ENCODE results near the gene LTV1. TPM values are rescaled to one million over a fixed set of nuclear protein-coding genes. Genes with fewer than 3 reads are reported as not detected.
"Not testable (repeated sequence)": the region's sequence is repeated elsewhere in the genome, so short reads cannot be mapped to it uniquely, and the experiment has no call there.

Gene LTV1
- total RNA-seq, 5 donors from 2014 or later (not counting 1 experiment from before 2014, with no cell fraction given) = 16.6 to 22.1 (median 20.3) TPM

DNA sequence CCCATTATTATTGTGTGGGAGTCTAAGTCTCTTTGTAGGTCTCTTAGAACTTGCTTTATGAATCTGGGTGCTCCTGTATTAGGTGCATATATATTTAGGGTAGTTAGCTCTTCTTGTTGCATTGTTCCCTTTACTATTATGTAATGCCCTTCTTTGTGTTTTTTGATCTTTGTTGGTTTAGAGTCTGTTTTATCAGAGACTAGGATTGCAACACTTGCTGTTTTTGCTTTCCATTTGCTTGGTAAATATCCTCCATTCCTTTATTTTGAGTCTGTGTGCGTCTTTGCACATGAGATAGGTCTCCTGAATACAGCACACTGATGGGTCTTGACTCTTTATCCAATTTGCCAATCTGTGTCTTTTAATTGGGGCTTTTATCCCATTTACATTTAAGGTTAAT lies 11.9 kb downstream of the LTV1 start:
- DNase-seq; H3K27me3 ChIP-seq (replicated peaks in 1 of 2; ENCODE audit: control insufficient read depth in 2 of 2, extremely low read depth in 1 of 2, insufficient read depth in 2 of 2, low read length in 1 of 2); H3K9me3 Mint-ChIP-seq; ATAC-seq (replicated peaks in 1 of 4); H3K4me1 ChIP-seq (ENCODE audit: control insufficient read depth in 1 of 2, extremely low read depth in 1 of 2, insufficient read depth in 2 of 2, low read length in 2 of 2); H3K27ac Mint-ChIP-seq; CTCF ChIA-PET; H3K4me3 ChIP-seq (ENCODE audit: control insufficient read depth in 1 of 2, extremely low read depth in 1 of 2, low read length in 1 of 2); H3K4me3 Mint-ChIP-seq; H3K9me3 ChIP-seq; H3K27ac ChIP-seq (ENCODE audit: low read length); H3K27me3 Mint-ChIP-seq; POLR2A ChIA-PET: not testable (repeated sequence)
- Mint-ChIP-seq H3K4me1 (peaks cover 34 to 50% (median 37%) of the 10 kb centered on the region in 3 donors), H3K36me3 (peaks cover 97% of the 10 kb centered on the region)
- no CpG with 5 or more reads among the region's 1 CpG for WGBS (ENCODE audit: insufficient coverage)
- H3K36me3 ChIP-seq (ENCODE audit: control insufficient read depth in 2 of 2, extremely low read depth in 1 of 2, insufficient read depth in 1 of 2, low read length in 1 of 2) = peaks cover 0 to 57% of the 10 kb centered on the region in 2 donors

DNA sequence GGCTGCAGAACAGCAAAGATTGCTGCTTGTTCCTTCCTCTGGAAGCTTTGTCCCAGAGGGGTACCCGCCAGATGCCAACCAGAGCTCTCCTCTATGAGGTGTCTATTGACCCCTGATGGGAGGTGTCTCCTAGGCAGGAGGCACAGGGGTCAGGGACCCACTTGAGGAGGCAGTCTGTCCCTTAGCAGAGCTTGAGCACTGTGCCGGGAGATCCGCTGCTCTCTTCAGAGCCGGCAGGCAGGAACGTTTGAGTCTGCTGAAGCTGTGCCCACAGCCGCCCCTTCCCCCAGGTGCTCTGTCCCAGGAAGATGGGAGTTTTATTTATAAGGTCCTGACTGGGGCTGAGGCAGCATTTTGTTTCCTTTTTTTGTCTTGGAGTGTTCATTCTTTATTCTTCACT lies 13.6 kb downstream of the LTV1 start:
- H3K36me3 Mint-ChIP-seq = peaks cover 92% of the 10 kb centered on the region
- H3K9me3 Mint-ChIP-seq; H3K27me3 Mint-ChIP-seq; H3K4me1 ChIP-seq (ENCODE audit: control insufficient read depth in 1 of 2, extremely low read depth in 1 of 2, insufficient read depth in 2 of 2, low read length in 2 of 2); H3K27ac ChIP-seq (ENCODE audit: low read length); H3K9me3 ChIP-seq; POLR2A ChIA-PET; H3K27ac Mint-ChIP-seq; H3K4me3 ChIP-seq (ENCODE audit: control insufficient read depth in 1 of 2, extremely low read depth in 1 of 2, low read length in 1 of 2); DNase-seq; ATAC-seq (replicated peaks in 1 of 4); H3K27me3 ChIP-seq (replicated peaks in 1 of 2; ENCODE audit: control insufficient read depth in 2 of 2, extremely low read depth in 1 of 2, insufficient read depth in 2 of 2, low read length in 1 of 2); H3K4me3 Mint-ChIP-seq; CTCF ChIA-PET: not testable (repeated sequence)
- WGBS (ENCODE audit: insufficient coverage) = 88% methylated on average over 1 of the region's 6 CpGs
- H3K4me1 Mint-ChIP-seq = peaks cover 31 to 45% (median 35%) of the 10 kb centered on the region in 3 donors
- peaks cover 0 to 58% of the 10 kb centered on the region in 2 donors for H3K36me3 ChIP-seq (ENCODE audit: control insufficient read depth in 2 of 2, extremely low read depth in 1 of 2, insufficient read depth in 1 of 2, low read length in 1 of 2)

DNA sequence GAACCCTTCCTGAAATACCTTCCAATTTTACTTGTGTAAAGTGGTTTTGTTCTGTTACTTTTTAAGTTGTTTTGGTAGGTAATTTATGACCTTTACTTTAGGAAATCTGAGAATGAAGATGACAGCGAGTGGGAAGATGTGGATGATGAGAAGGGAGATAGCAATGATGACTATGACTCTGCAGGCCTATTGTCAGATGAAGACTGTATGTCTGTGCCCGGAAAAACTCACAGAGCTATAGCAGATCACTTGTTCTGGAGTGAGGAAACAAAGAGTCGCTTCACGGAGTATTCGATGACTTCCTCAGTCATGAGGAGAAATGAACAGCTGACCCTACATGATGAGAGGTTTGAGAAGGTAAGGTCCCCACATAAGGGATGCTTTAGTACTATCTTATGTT lies 14.5 kb downstream of the LTV1 start:
- Mint-ChIP-seq H3K36me3 (peaks cover 88% of the 10 kb centered on the region), H3K9me3 (peaks cover 2 to 7% (median 5%) of the 10 kb centered on the region in 3 donors), H3K4me3 (no peak overlapping the region), H3K27ac (no peak overlapping the region), H3K27me3 (no peaks in the 10 kb centered on the region), H3K4me1 (peaks cover 24 to 36% (median 26%) of the 10 kb centered on the region in 3 donors)
- H3K9me3 ChIP-seq = peaks cover 4% of the 10 kb centered on the region
- POLR2A ChIA-PET = interaction anchor here in 1 of 2 donors (0.5 kb wide), 1 partner anchor 74 kb away, joined by 3 read pairs; no protein-coding TSS in a partner anchor
- no peak for DNase-seq
- H3K27me3 ChIP-seq (replicated peaks in 1 of 2; ENCODE audit: control insufficient read depth in 2 of 2, extremely low read depth in 1 of 2, insufficient read depth in 2 of 2, low read length in 1 of 2) = no peaks in the 10 kb centered on the region
- CTCF ChIA-PET = no interaction called here
- ATAC-seq (replicated peaks in 1 of 4) = no peak
- 71% methylated on average over 1 of the region's 5 CpGs for WGBS (ENCODE audit: insufficient coverage)
- H3K4me3 ChIP-seq (ENCODE audit: control insufficient read depth in 1 of 2, extremely low read depth in 1 of 2, low read length in 1 of 2) = no peak overlapping the region
- H3K27ac ChIP-seq (ENCODE audit: low read length) = no peak overlapping the region
- H3K4me1 ChIP-seq (ENCODE audit: control insufficient read depth in 1 of 2, extremely low read depth in 1 of 2, insufficient read depth in 2 of 2, low read length in 2 of 2) = no peaks in the 10 kb centered on the region
- peaks cover 3 to 63% of the 10 kb centered on the region in 2 donors for H3K36me3 ChIP-seq (ENCODE audit: control insufficient read depth in 2 of 2, extremely low read depth in 1 of 2, insufficient read depth in 1 of 2, low read length in 1 of 2)

DNA sequence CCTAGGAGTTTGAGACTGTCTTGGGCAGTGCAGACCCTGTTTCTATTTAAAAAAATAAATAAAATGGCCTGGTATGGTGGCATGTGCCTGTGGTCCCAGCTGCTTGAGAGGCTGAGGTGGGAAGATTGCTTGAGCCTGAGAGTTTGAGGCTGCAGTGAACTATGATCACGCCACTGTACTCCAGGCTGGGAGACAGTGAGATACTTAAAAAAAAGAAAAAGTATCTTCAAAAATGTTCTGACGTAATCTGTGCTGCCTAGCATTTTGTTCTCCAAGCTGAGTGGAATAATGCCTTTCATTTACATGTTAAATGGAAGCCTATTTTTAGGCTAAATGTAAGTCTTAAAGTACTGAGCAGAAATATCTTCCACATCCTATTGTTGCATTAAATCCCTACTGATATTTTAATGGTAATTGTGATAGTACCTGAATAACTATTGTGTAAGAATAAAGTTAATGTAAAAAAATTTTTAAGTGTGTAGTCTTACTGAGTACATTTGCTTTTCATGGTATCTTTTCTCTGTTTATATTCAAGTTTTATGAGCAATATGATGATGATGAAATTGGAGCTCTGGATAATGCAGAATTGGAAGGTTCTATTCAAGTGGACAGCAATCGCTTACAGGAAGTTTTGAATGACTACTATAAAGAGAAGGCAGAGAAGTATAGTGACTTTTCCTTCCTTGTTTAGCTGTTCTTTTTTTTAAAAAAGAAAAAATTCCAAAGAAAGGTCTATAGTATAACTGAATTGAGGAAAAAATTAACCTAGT lies 16.9 kb downstream of the LTV1 start:
- ChIA-PET CTCF (interaction anchor here in 1 of 2 donors (0.7 kb wide), 1 partner anchor 39 kb away, joined by 4 read pairs; no protein-coding TSS in a partner anchor), POLR2A (interaction anchor here in 1 of 2 donors (0.7 kb wide), 1 partner anchor 192 kb away, joined by 3 read pairs; no protein-coding TSS in a partner anchor)
- no peak overlapping the region for H3K4me3 ChIP-seq (ENCODE audit: control insufficient read depth in 1 of 2, extremely low read depth in 1 of 2, low read length in 1 of 2)
- Mint-ChIP-seq H3K36me3 (peaks cover 82% of the 10 kb centered on the region), H3K4me3 (no peak overlapping the region), H3K27ac (no peak overlapping the region), H3K9me3 (peaks cover 2 to 7% (median 2%) of the 10 kb centered on the region in 3 donors), H3K4me1 (peaks cover 3 to 11% (median 4%) of the 10 kb centered on the region in 3 donors), H3K27me3 (no peaks in the 10 kb centered on the region)
- H3K27ac ChIP-seq (ENCODE audit: low read length) = no peak overlapping the region
- H3K4me1 ChIP-seq (ENCODE audit: control insufficient read depth in 1 of 2, extremely low read depth in 1 of 2, insufficient read depth in 2 of 2, low read length in 2 of 2) = no peaks in the 10 kb centered on the region
- H3K36me3 ChIP-seq (ENCODE audit: control insufficient read depth in 2 of 2, extremely low read depth in 1 of 2, insufficient read depth in 1 of 2, low read length in 1 of 2) = peaks cover 3 to 83% of the 10 kb centered on the region in 2 donors
- no peaks in the 10 kb centered on the region for H3K27me3 ChIP-seq (replicated peaks in 1 of 2; ENCODE audit: control insufficient read depth in 2 of 2, extremely low read depth in 1 of 2, insufficient read depth in 2 of 2, low read length in 1 of 2)
- 100% methylated on average over 1 of the region's 3 CpGs for WGBS (ENCODE audit: insufficient coverage)
- DNase-seq (no peak), ATAC-seq (replicated peaks in 1 of 4) (no peak)
- H3K9me3 ChIP-seq = peaks cover under 1% of the 10 kb centered on the region

DNA sequence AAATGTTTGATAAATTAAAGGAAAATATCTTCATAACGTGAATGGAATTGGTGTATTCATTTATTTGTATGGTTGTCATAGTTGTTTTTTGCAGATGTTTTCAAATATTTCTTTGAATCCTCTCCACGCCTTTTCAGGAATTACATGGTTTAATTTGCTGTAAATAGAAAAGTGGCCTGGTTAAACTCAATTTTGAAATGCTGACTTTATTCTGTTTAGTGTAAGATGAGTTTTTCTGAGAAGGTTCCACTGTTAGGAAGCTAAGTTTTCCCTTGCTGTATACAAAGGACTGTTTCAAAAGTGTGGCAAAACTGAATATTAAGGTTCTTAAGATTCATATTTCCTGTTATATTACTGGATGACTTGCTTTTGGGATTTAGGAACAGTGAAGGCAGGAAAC lies 20.6 kb downstream of the LTV1 start:
- ChIA-PET POLR2A (interaction anchor here (0.6 to 1.1 kb wide), 2 partner anchors 16 to 21 kb away, joined by 3 read pairs; partner anchors contain the start of gene LTV1 (in 1 of the 2)), CTCF (no interaction called here)
- WGBS (ENCODE audit: insufficient coverage) = 100% methylated on average over 1 of the region's 2 CpGs
- H3K27me3 ChIP-seq (replicated peaks in 1 of 2; ENCODE audit: control insufficient read depth in 2 of 2, extremely low read depth in 1 of 2, insufficient read depth in 2 of 2, low read length in 1 of 2) = no peaks in the 10 kb centered on the region
- Mint-ChIP-seq H3K27me3 (no peaks in the 10 kb centered on the region), H3K4me1 (no peaks in the 10 kb centered on the region), H3K36me3 (peaks cover 55% of the 10 kb centered on the region), H3K9me3 (peaks cover 0 to 4% (median 3%) of the 10 kb centered on the region in 3 donors), H3K4me3 (no peak overlapping the region), H3K27ac (no peak overlapping the region)
- H3K4me1 ChIP-seq (ENCODE audit: control insufficient read depth in 1 of 2, extremely low read depth in 1 of 2, insufficient read depth in 2 of 2, low read length in 2 of 2) = no peaks in the 10 kb centered on the region
- H3K27ac ChIP-seq (ENCODE audit: low read length) = no peak overlapping the region
- H3K36me3 ChIP-seq (ENCODE audit: control insufficient read depth in 2 of 2, extremely low read depth in 1 of 2, insufficient read depth in 1 of 2, low read length in 1 of 2) = peaks cover 3 to 55% of the 10 kb centered on the region in 2 donors
- no peak overlapping the region for H3K4me3 ChIP-seq (ENCODE audit: control insufficient read depth in 1 of 2, extremely low read depth in 1 of 2, low read length in 1 of 2)
- ATAC-seq (replicated peaks in 1 of 4) (no peak), DNase-seq (no peak)
- no peaks in the 10 kb centered on the region for H3K9me3 ChIP-seq

DNA sequence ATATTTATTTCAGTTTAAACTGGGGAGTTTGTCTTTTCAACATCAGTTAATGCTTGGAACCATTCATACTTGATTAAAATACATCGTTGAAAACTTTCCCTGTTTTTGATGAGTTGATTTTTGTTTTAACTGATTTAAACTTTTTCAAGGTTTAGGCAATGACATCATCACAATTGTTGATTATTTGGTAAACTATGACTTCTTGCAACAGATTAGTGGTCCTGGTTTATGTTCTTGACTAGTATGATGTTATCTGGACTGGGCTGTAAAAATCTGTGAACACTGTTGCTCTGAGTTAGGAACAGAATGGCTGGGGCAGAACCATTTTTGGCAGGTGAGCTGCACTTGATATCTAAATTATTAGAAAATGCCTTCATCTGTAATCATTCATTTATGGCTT lies 21.1 kb downstream of the LTV1 start, which contains the start of gene ZC2HC1B:
TSS of gene ZC2HC1B (plus strand) at position 241 of the 400 bp plus-strand sequence. CDS start at position 307, 66 bp downstream.
- H3K4me3 ChIP-seq (ENCODE audit: control insufficient read depth in 1 of 2, extremely low read depth in 1 of 2, low read length in 1 of 2) = no peak within 1 kb of the TSS
- DNase-seq (no peak), ATAC-seq (replicated peaks in 1 of 4) (no peak)
- Mint-ChIP-seq H3K9me3 (peaks cover 0 to 4% (median 3%) of the 10 kb centered on the region in 3 donors), H3K27ac (no peak within 1 kb of the TSS), H3K4me1 (no peaks in the 10 kb centered on the region), H3K27me3 (no peaks in the 10 kb centered on the region), H3K4me3 (no peak within 1 kb of the TSS), H3K36me3 (peaks cover 51% of the 10 kb centered on the region)
- H3K27ac ChIP-seq (ENCODE audit: low read length) = no peak within 1 kb of the TSS
- H3K36me3 ChIP-seq (ENCODE audit: control insufficient read depth in 2 of 2, extremely low read depth in 1 of 2, insufficient read depth in 1 of 2, low read length in 1 of 2) = peaks cover 3 to 51% of the 10 kb centered on the region in 2 donors
- WGBS (ENCODE audit: insufficient coverage) = no CpG with 5 or more reads among the region's 1 CpG
- POLR2A ChIA-PET = no interaction called here
- CTCF ChIA-PET = no interaction called here
- no peaks in the 10 kb centered on the region for H3K27me3 ChIP-seq (replicated peaks in 1 of 2; ENCODE audit: control insufficient read depth in 2 of 2, extremely low read depth in 1 of 2, insufficient read depth in 2 of 2, low read length in 1 of 2)
- no peaks in the 10 kb centered on the region for H3K4me1 ChIP-seq (ENCODE audit: control insufficient read depth in 1 of 2, extremely low read depth in 1 of 2, insufficient read depth in 2 of 2, low read length in 2 of 2)
- H3K9me3 ChIP-seq = no peaks in the 10 kb centered on the region
